GM12878 (cell line): Measurements from ENCODE around the gene ATP2C2. TPM values are rescaled to one million over a fixed set of nuclear protein-coding genes. Genes with fewer than 3 reads are reported as not detected.

Source experiments
- ATAC-seq: fragments of 200-7000 bp; cut with Tn5 transposase; 3 replicates; pipeline ENCODE4 v1.9.1; 2020; ENCODE audit warnings: mild to moderate bottlenecking, moderate library complexity
- BruUV-seq: library from RNA; stranded (reverse); fragments of 400-500 nt; replicated peaks from 2 replicates; lab custom pipeline; 2021; lab: Mats Ljungman, UMichigan
- CTCF ChIA-PET: fragments of 300-600 bp; sonication (Branson Sonifier 250); formaldehyde crosslinking; extraction: SDS; loops from one replicate; lab custom pipeline; 2021; ENCODE audit warnings: inconsistent platforms; lab: Yijun Ruan, JAX
- POLR2A ChIA-PET: fragments of 350-600 bp; formaldehyde crosslinking; extraction: SDS; loops from one replicate; lab custom pipeline; 2021; ENCODE audit warnings: inconsistent platforms; lab: Charles Lee
- RAD21 ChIA-PET: fragments of 300-600 bp; sonication (Branson Sonifier 250); formaldehyde crosslinking; loops from one replicate; lab custom pipeline; 2023; ENCODE audit warnings: antibody characterized with exemption; ENCODE audit not compliant: unreplicated experiment; lab: Charles Lee
- SMC1A ChIA-PET: fragments of 300-600 bp; sonication (Branson Sonifier 250); formaldehyde crosslinking; loops from one replicate; lab custom pipeline; 2023; ENCODE audit not compliant: unreplicated experiment, uncharacterized antibody; lab: Charles Lee
- DNase-seq: peaks from one replicate; pipeline ENCODE4 v3.0.0-alpha.2; 2011; ENCODE audit warnings: low read depth, low spot score
- FAIRE-seq: peaks from 3 replicates; lab custom pipeline; 2011; peaks lifted over from hg19 to GRCh38; lab: Jason Lieb, UNC
- H2AFZ ChIP-seq: 2 replicates; pipeline ENCODE4 v1.6.0; 2011; ENCODE audit warnings: low read depth, low read length, control low read depth; ENCODE audit not compliant: control insufficient read depth
- H3K27ac ChIP-seq: 2 replicates; pipeline ENCODE4 v1.5.1; 2011; ENCODE audit warnings: control low read depth; ENCODE audit not compliant: control insufficient read depth, insufficient read depth
- H3K27me3 ChIP-seq, 2 experiments: replicated peaks in 1 of 2; 2 replicates each; pipeline versions ENCODE4 v1.6.0 to v1.6.1; 2011; ENCODE audit warnings: low read length in 1 of 2; ENCODE audit not compliant: control insufficient read depth in 2 of 2, insufficient read depth in 2 of 2
- H3K36me3 ChIP-seq, 2 experiments: 2 replicates each; pipeline ENCODE4 v1.5.1; 2011; ENCODE audit warnings: low read length in 1 of 2; ENCODE audit not compliant: control insufficient read depth in 2 of 2, insufficient read depth in 2 of 2
- H3K4me1 ChIP-seq: 2 replicates; pipeline ENCODE4 v1.6.1; 2011; ENCODE audit warnings: mild to moderate bottlenecking, low read length, moderate library complexity, mixed read lengths; ENCODE audit not compliant: control insufficient read depth, insufficient read depth
- H3K4me2 ChIP-seq: 2 replicates; pipeline ENCODE4 v1.6.0; 2011; ENCODE audit warnings: control low read depth; ENCODE audit not compliant: control insufficient read depth, insufficient read depth
- H3K4me3 ChIP-seq: fragments of 200-600 bp; sonication (generic); 2 replicates; pipeline ENCODE4 v1.5.1; 2016
- H3K79me2 ChIP-seq: 2 replicates; pipeline ENCODE4 v1.6.0; 2011; ENCODE audit warnings: low read length; ENCODE audit not compliant: control insufficient read depth, insufficient read depth
- H3K9ac ChIP-seq: 2 replicates; pipeline ENCODE4 v1.8.0; 2011; ENCODE audit warnings: low read length, control low read depth, mixed read lengths; ENCODE audit not compliant: control insufficient read depth, insufficient read depth
- H3K9me3 ChIP-seq: replicated peaks from 3 replicates; pipeline ENCODE4 v1.5.1; 2011; ENCODE audit warnings: mild to moderate bottlenecking, low read length; ENCODE audit not compliant: control insufficient read depth, insufficient read depth
- H4K20me1 ChIP-seq: 2 replicates; pipeline ENCODE4 v1.6.0; 2011; ENCODE audit not compliant: control insufficient read depth, insufficient read depth
- ATF7 ChIP-seq: fragments of 450-650 bp; IDR thresholded peaks from 2 replicates; pipeline ENCODE4 v1.6.1; 2016; ENCODE audit warnings: low read depth, mild to moderate bottlenecking
- CBX5 ChIP-seq: sonication (generic); IDR thresholded peaks from 2 replicates; pipeline ENCODE4 v1.6.1; 2016; ENCODE audit warnings: low read depth, moderate library complexity, mild to moderate bottlenecking, inconsistent platforms
- E2F4 ChIP-seq: IDR thresholded peaks from 2 replicates; pipeline ENCODE4 v1.6.1; 2012; ENCODE audit warnings: low read depth, low read length, improper control_type of control experiment
- FOXK2 ChIP-seq: fragments of 450-650 bp; IDR thresholded peaks from 2 replicates; pipeline ENCODE4 v1.6.1; 2017; ENCODE audit warnings: mild to moderate bottlenecking, moderate library complexity
- POLR2A ChIP-seq: IDR thresholded peaks from 2 replicates; pipeline ENCODE4 v1.6.1; 2011; ENCODE audit warnings: low read depth, mild to moderate bottlenecking, low read length
- RUNX3 ChIP-seq: IDR thresholded peaks from 2 replicates; pipeline ENCODE4 v1.6.1; 2012; ENCODE audit warnings: low read length, inconsistent platforms
- ZZZ3 ChIP-seq: IDR thresholded peaks from 2 replicates; pipeline ENCODE4 v1.6.1; 2011; ENCODE audit warnings: low read depth; ENCODE audit not compliant: control insufficient read depth, insufficient read length
- WGBS: methylation state at CpG from one replicate; pipeline ENCODE4 v1.1.6; 2016; ENCODE audit warnings: low lambda C conversion rate; ENCODE audit not compliant: insufficient replicate concordance, insufficient coverage; ENCODE audit errors: missing lambda C conversion rate; 5-methylcytosine and 5-hydroxymethylcytosine counted together
- in situ Hi-C: fragments of 300-500 bp; cut with MboI; formaldehyde crosslinking; loops from 9 replicates; pipeline ENCODE4 v1.14.3; 2018; ENCODE audit warnings: mixed read lengths
- intact Hi-C: fragments of 100-400 bp; cut with micrococcal nuclease; formaldehyde crosslinking; loops from one replicate; pipeline ENCODE4 v1.14.2; 2022; ENCODE audit not compliant: unreplicated experiment
- polyA plus RNA-seq, 11 experiments: library from polyadenylated mRNA; depleted of rRNA in 4 of 11; unstranded in 6 of 11; stranded (reverse) in 5 of 11; fragments of >200 nt; fragmentation: Nextera tagmentation in 4 of 11; fragmentation: Illumina TruSeq in 1 of 11; extraction: Ambion mirVana in 4 of 11; extraction: Trizol in 1 of 11; gene quantifications; 1 replicate in 1 of 11; 2 replicates in 10 of 11; pipeline versions ENCODE4 v1.2.1 to v1.2.3, GENCODE V29; 2011 to 2016; ENCODE audit warnings: inconsistent platforms in 2 of 11, missing spikeins in 2 of 11, low read depth in 1 of 11
- total RNA-seq, 4 experiments: library from RNA; depleted of rRNA in 3 of 4; stranded (reverse); fragments of >200 nt in 3 of 4; fragmentation: Illumina TruSeq in 1 of 4; extraction: Trizol in 1 of 4; gene quantifications; 2 replicates each; pipeline versions ENCODE4 v1.2.1 to v1.2.3, GENCODE V29; 2013 to 2021
- TF ChIP-seq, protein P1 (sequence below): fragments of 450-650 bp; IDR thresholded peaks from 2 replicates; pipeline ENCODE4 v1.6.1; 2018; ENCODE audit warnings: borderline replicate concordance, mild to moderate bottlenecking; ENCODE audit not compliant: partially characterized antibody
- TF ChIP-seq, protein P2 (sequence below): fragments of 450-650 bp; IDR thresholded peaks from 2 replicates; pipeline ENCODE4 v1.6.1; 2017; ENCODE audit warnings: antibody characterized with exemption, mild to moderate bottlenecking, moderate library complexity

Gene ATP2C2
- total and polyA plus RNA-seq, 10 of the 15 experiments (the other 5 are each of a cell fraction or from before 2014, with no cell fraction given) = 0.05 to 0.19 TPM; not detected in 8

- TF ChIP-seq, protein P1, sequence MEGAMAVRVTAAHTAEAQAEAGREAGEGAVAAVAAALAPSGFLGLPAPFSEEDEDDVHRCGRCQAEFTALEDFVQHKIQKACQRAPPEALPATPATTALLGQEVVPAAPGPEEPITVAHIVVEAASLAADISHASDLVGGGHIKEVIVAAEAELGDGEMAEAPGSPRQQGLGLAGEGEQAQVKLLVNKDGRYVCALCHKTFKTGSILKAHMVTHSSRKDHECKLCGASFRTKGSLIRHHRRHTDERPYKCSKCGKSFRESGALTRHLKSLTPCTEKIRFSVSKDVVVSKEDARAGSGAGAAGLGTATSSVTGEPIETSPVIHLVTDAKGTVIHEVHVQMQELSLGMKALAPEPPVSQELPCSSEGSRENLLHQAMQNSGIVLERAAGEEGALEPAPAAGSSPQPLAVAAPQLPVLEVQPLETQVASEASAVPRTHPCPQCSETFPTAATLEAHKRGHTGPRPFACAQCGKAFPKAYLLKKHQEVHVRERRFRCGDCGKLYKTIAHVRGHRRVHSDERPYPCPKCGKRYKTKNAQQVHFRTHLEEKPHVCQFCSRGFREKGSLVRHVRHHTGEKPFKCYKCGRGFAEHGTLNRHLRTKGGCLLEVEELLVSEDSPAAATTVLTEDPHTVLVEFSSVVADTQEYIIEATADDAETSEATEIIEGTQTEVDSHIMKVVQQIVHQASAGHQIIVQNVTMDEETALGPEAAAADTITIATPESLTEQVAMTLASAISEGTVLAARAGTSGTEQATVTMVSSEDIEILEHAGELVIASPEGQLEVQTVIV = no peak
- no peak for TF ChIP-seq ZZZ3
- no peak for TF ChIP-seq RUNX3
- TF ChIP-seq, protein P2, sequence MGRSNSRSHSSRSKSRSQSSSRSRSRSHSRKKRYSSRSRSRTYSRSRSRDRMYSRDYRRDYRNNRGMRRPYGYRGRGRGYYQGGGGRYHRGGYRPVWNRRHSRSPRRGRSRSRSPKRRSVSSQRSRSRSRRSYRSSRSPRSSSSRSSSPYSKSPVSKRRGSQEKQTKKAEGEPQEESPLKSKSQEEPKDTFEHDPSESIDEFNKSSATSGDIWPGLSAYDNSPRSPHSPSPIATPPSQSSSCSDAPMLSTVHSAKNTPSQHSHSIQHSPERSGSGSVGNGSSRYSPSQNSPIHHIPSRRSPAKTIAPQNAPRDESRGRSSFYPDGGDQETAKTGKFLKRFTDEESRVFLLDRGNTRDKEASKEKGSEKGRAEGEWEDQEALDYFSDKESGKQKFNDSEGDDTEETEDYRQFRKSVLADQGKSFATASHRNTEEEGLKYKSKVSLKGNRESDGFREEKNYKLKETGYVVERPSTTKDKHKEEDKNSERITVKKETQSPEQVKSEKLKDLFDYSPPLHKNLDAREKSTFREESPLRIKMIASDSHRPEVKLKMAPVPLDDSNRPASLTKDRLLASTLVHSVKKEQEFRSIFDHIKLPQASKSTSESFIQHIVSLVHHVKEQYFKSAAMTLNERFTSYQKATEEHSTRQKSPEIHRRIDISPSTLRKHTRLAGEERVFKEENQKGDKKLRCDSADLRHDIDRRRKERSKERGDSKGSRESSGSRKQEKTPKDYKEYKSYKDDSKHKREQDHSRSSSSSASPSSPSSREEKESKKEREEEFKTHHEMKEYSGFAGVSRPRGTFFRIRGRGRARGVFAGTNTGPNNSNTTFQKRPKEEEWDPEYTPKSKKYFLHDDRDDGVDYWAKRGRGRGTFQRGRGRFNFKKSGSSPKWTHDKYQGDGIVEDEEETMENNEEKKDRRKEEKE = no peak
- TF ChIP-seq ATF7 = no peak
Observed at GRCh38 chr16:84475643-84476240, 107.4 kb downstream of the ATP2C2 start (continued).

GRCh38 chr16:84476401-84476800 is 108.1 kb downstream of the ATP2C2 start:
- Histone ChIP-seq H3K79me2 (no peaks in the 10 kb centered on the region), H3K27me3 (no peaks in the 10 kb centered on the region), H3K4me2 (no peak overlapping the region), H2AFZ (no peak overlapping the region), H3K27ac (no peak overlapping the region), H3K4me3 (no peak overlapping the region), H3K4me1 (no peaks in the 10 kb centered on the region), H3K36me3 (no peaks in the 10 kb centered on the region; a peak in 1 of 4 replicates), H3K9ac (no peak overlapping the region), H4K20me1 (no peaks in the 10 kb centered on the region), H3K9me3 (peaks cover 1% of the 10 kb centered on the region; the same call in 1 of the 3 replicates)
- ChIA-PET RAD21 (no interaction called here), CTCF (interaction anchor here (0.5 kb wide), 1 partner anchor 37 kb away, joined by 3 read pairs; no protein-coding TSS in a partner anchor), SMC1A (no interaction called here), POLR2A (no interaction called here)
- TF ChIP-seq CBX5 (no peak), POLR2A (no peak), FOXK2 (no peak), E2F4 (no peak)
- in situ Hi-C loops (no loop called here), intact Hi-C loops (no loop called here)
- WGBS = 92% methylated on average over 8 of the region's 8 CpGs
- no peak for FAIRE-seq
- BruUV-seq = no TSS peak
- ATAC-seq = no peak
- DNase-seq = no peak
